Activated T-cell treated with anti-CD3 and anti-CD28 coated beads for 4 hours (primary cell): ENCODE data around the gene CHCHD6.

Experiments
- DNase-seq: peaks from one replicate; pipeline ENCODE4 v3.0.0-alpha.2; 2020

CHCHD6 gene

GRCh38 chr3:126671521-126671920 lies 32.5 kb upstream of the CHCHD6 start:
- no peak for DNase-seq

GRCh38 chr3:126672340-126672739 lies 31.7 kb upstream of the CHCHD6 start:
- no peak for DNase-seq

GRCh38 chr3:126672741-126673140 lies 31.3 kb upstream of the CHCHD6 start:
- no peak for DNase-seq

GRCh38 chr3:126676919-126677705 lies 26.9 kb upstream of the CHCHD6 start:
- DNase-seq: no peak

GRCh38 chr3:126677862-126678503 lies 26.1 kb upstream of the CHCHD6 start:
- no peak for DNase-seq

- DNase-seq: no peak
Observed at GRCh38 chr3:126678693-126679317, 25.2 kb upstream of the CHCHD6 start.

GRCh38 chr3:126679318-126679751 lies 24.7 kb upstream of the CHCHD6 start:
- peak; percentile 73 for DNase-seq

GRCh38 chr3:126679831-126680666 lies 24.0 kb upstream of the CHCHD6 start:
- no peak for DNase-seq

- DNase-seq: no peak
Observed at GRCh38 chr3:126680667-126681055, 23.4 kb upstream of the CHCHD6 start.

- DNase-seq: no peak
Observed at GRCh38 chr3:126682009-126682408, 22.0 kb upstream of the CHCHD6 start.

GRCh38 chr3:126683069-126683468 lies 21.0 kb upstream of the CHCHD6 start:
- no peak for DNase-seq

GRCh38 chr3:126684218-126684751 lies 19.8 kb upstream of the CHCHD6 start:
- DNase-seq: no peak

- DNase-seq: no peak
Observed at GRCh38 chr3:126685021-126685420, 19.0 kb upstream of the CHCHD6 start.

GRCh38 chr3:126685493-126685892 lies 18.5 kb upstream of the CHCHD6 start:
- no peak for DNase-seq

- DNase-seq: no peak
Observed at GRCh38 chr3:126691765-126692164, 12.3 kb upstream of the CHCHD6 start.

GRCh38 chr3:126692858-126693257 lies 11.2 kb upstream of the CHCHD6 start:
- no peak for DNase-seq

- DNase-seq: no peak
Observed at GRCh38 chr3:126693921-126694320, 10.1 kb upstream of the CHCHD6 start.

- DNase-seq: no peak
Observed at GRCh38 chr3:126696701-126697267, 7.3 kb upstream of the CHCHD6 start.

GRCh38 chr3:126699011-126699410 lies 5.0 kb upstream of the CHCHD6 start:
- no peak for DNase-seq

GRCh38 chr3:126704494-126705214 lies 614 bp downstream of the CHCHD6 start:
- DNase-seq: no peak

GRCh38 chr3:126706631-126707030 lies 2.6 kb downstream of the CHCHD6 start:
- DNase-seq: no peak
